C4-2B (cell line): ENCODE results near the gene DDX39B.

Source experiments
- CTCF ChIP-seq: fragments of 450-650 bp; conservative IDR thresholded peaks from 2 replicates; pipeline ENCODE4 v1.5.1; 2017; ENCODE audit warnings: mild to moderate bottlenecking
- ZFX ChIP-seq: fragments of 450-650 bp; IDR thresholded peaks from 2 replicates; pipeline ENCODE4 v1.6.1; 2017

- no peak for TF ChIP-seq CTCF
- TF ChIP-seq ZFX, result no peak
Measured at GRCh38 chr6:31577579-31577966, 35.8 kb upstream of the DDX39B start.
